H9 (cell line): ENCODE results near the gene SLC51A. TPM values are rescaled to one million over a fixed set of nuclear protein-coding genes. Genes with fewer than 3 reads are reported as not detected.
"Not testable (repeated sequence)": the region's sequence is repeated elsewhere in the genome, so short reads cannot be mapped to it uniquely, and the experiment has no call there.

Source experiments
- DNase-seq: peaks from one replicate; pipeline ENCODE4 v3.0.0-alpha.2; 2017
- H2AFZ ChIP-seq: one replicate; pipeline ENCODE4 v1.6.1; 2013; ENCODE audit warnings: mild to moderate bottlenecking, low read length, control low read depth, moderate library complexity
- H2AK5ac ChIP-seq: 2 replicates; pipeline ENCODE4 v1.6.1; 2013; ENCODE audit warnings: low read length, control low read depth, mixed read lengths; ENCODE audit not compliant: insufficient read length
- H2BK120ac ChIP-seq: one replicate; pipeline ENCODE4 v1.6.1; 2013; ENCODE audit warnings: low read depth, mild to moderate bottlenecking, low read length, control low read depth, inconsistent platforms; ENCODE audit not compliant: poor library complexity, severe bottlenecking
- H2BK12ac ChIP-seq: 2 replicates; pipeline ENCODE4 v1.6.1; 2013; ENCODE audit warnings: low read length, control low read depth, mixed read lengths, low read depth; ENCODE audit not compliant: insufficient read length
- H2BK15ac ChIP-seq: 2 replicates; pipeline ENCODE4 v1.6.1; 2013; ENCODE audit warnings: low read depth, low read length, control low read depth
- H2BK20ac ChIP-seq: one replicate; pipeline ENCODE4 v1.6.1; 2013; ENCODE audit warnings: low read depth, mild to moderate bottlenecking, low read length, control low read depth, inconsistent platforms; ENCODE audit not compliant: poor library complexity, severe bottlenecking
- H2BK5ac ChIP-seq: 2 replicates; pipeline ENCODE4 v1.6.1; 2013; ENCODE audit warnings: low read length, control low read depth, mixed read lengths; ENCODE audit not compliant: insufficient read length
- H3K14ac ChIP-seq: 2 replicates; pipeline ENCODE4 v1.6.1; 2013; ENCODE audit warnings: low read length, control low read depth; ENCODE audit not compliant: insufficient read depth
- H3K18ac ChIP-seq: 2 replicates; pipeline ENCODE4 v1.6.1; 2013; ENCODE audit warnings: low read depth, mild to moderate bottlenecking, mixed read lengths, low read length, control low read depth; ENCODE audit not compliant: insufficient read length
- H3K23ac ChIP-seq: 2 replicates; pipeline ENCODE4 v1.6.1; 2013; ENCODE audit warnings: low read length, control low read depth, mixed read lengths, low read depth; ENCODE audit not compliant: insufficient read length
- H3K23me2 ChIP-seq: 2 replicates; pipeline ENCODE4 v1.6.1; 2013; ENCODE audit warnings: low read depth, mild to moderate bottlenecking, mixed read lengths, low read length, control low read depth; ENCODE audit not compliant: insufficient read length, poor library complexity, severe bottlenecking
- H3K27ac ChIP-seq: 2 replicates; pipeline ENCODE4 v1.5.1; 2013; ENCODE audit warnings: low read length, control low read depth, mixed read lengths, low read depth; ENCODE audit not compliant: insufficient read length
- H3K27me3 ChIP-seq: 2 replicates; pipeline ENCODE4 v1.6.1; 2013; ENCODE audit warnings: low read length, control low read depth, inconsistent platforms; ENCODE audit not compliant: insufficient read depth
- H3K4ac ChIP-seq: 2 replicates; pipeline ENCODE4 v1.6.1; 2013; ENCODE audit warnings: low read depth, mild to moderate bottlenecking, control low read depth, inconsistent platforms, low read length, moderate library complexity
- H3K4me1 ChIP-seq: 2 replicates; pipeline ENCODE4 v1.6.1; 2013; ENCODE audit warnings: low read length, control low read depth, inconsistent platforms; ENCODE audit not compliant: insufficient read depth
- H3K4me2 ChIP-seq: 2 replicates; pipeline ENCODE4 v1.6.1; 2013; ENCODE audit warnings: low read length, control low read depth, mixed read lengths; ENCODE audit not compliant: insufficient read length, insufficient read depth
- H3K56ac ChIP-seq: 2 replicates; pipeline ENCODE4 v1.6.1; 2013; ENCODE audit warnings: low read depth, mild to moderate bottlenecking, mixed read lengths, low read length, control low read depth; ENCODE audit not compliant: insufficient read length
- H3K79me1 ChIP-seq: 2 replicates; pipeline ENCODE4 v1.6.1; 2013; ENCODE audit warnings: low read depth, mild to moderate bottlenecking, moderate library complexity, low read length, control low read depth, inconsistent platforms; ENCODE audit not compliant: insufficient read depth, poor library complexity, severe bottlenecking
- H3K79me2 ChIP-seq: 2 replicates; pipeline ENCODE4 v1.6.1; 2013; ENCODE audit warnings: low read length, control low read depth, inconsistent platforms; ENCODE audit not compliant: insufficient read depth
- H3K9ac ChIP-seq: 2 replicates; pipeline ENCODE4 v1.6.1; 2013; ENCODE audit warnings: low read length, control low read depth, mixed read lengths; ENCODE audit not compliant: insufficient read length; ENCODE audit errors: extremely low read depth
- H3K9me3 ChIP-seq: one replicate; pipeline ENCODE4 v1.6.1; 2013; ENCODE audit warnings: low read depth, low read length, inconsistent platforms; ENCODE audit not compliant: control insufficient read depth
- H3T11ph ChIP-seq: one replicate; pipeline ENCODE4 v1.6.1; 2013; ENCODE audit warnings: mild to moderate bottlenecking, low read length, control low read depth, inconsistent platforms
- H4K20me1 ChIP-seq: one replicate; pipeline ENCODE4 v1.6.1; 2013; ENCODE audit not compliant: control insufficient read depth, insufficient read length, insufficient read depth
- H4K5ac ChIP-seq: 2 replicates; pipeline ENCODE4 v1.6.1; 2013; ENCODE audit warnings: low read depth, mild to moderate bottlenecking, mixed read lengths, low read length, control low read depth; ENCODE audit not compliant: insufficient read length
- H4K8ac ChIP-seq: replicated peaks from 2 replicates; pipeline ENCODE4 v1.6.1; 2013; ENCODE audit warnings: low read length, control low read depth, mixed read lengths, low read depth; ENCODE audit not compliant: insufficient read length
- H4K91ac ChIP-seq: 2 replicates; pipeline ENCODE4 v1.6.1; 2013; ENCODE audit warnings: low read depth, mild to moderate bottlenecking, moderate library complexity, mixed read lengths, low read length, control low read depth; ENCODE audit not compliant: insufficient read length
- H3K27ac Mint-ChIP-seq, 3 experiments: 2 replicates in 2 of 3; 3 replicates in 1 of 3; pipeline ENCODE4 v1.8.0; 2020 to 2021; ENCODE audit warnings: mixed read lengths in 3 of 3, mild to moderate bottlenecking in 1 of 3, moderate library complexity in 1 of 3
- H3K27me3 Mint-ChIP-seq: 2 replicates; pipeline ENCODE4 v1.8.0; 2021; ENCODE audit warnings: low read depth, mild to moderate bottlenecking, moderate library complexity, mixed read lengths
- H3K36me3 Mint-ChIP-seq, 3 experiments: 2 replicates in 2 of 3; 3 replicates in 1 of 3; pipeline ENCODE4 v1.8.0; 2020 to 2021; ENCODE audit warnings: low read depth in 3 of 3, mixed read lengths in 3 of 3; ENCODE audit not compliant: insufficient read depth in 1 of 3
- H3K4me1 Mint-ChIP-seq, 2 experiments: 2 replicates each; pipeline ENCODE4 v1.8.0; 2020; ENCODE audit warnings: mixed read lengths in 2 of 2
- H3K4me3 Mint-ChIP-seq, 2 experiments: 2 replicates in 1 of 2; 3 replicates in 1 of 2; pipeline ENCODE4 v1.8.0; 2020 to 2021; ENCODE audit warnings: mild to moderate bottlenecking in 2 of 2, mixed read lengths in 2 of 2, moderate library complexity in 1 of 2
- H3K9me3 Mint-ChIP-seq, 2 experiments: 2 replicates in 1 of 2; 3 replicates in 1 of 2; pipeline ENCODE4 v1.8.0; 2020; ENCODE audit warnings: mild to moderate bottlenecking in 2 of 2, mixed read lengths in 2 of 2, moderate library complexity in 1 of 2
- CTCF ChIP-seq: fragments of 200-600 bp; sonication (generic); conservative IDR thresholded peaks from 3 replicates; pipeline ENCODE4 v1.8.0; 2021; ENCODE audit warnings: antibody characterized with exemption, mild to moderate bottlenecking
- WGBS: extraction: QIAGEN DNeasy Blood & Tissue Kit; methylation state at CpG from one replicate; pipeline ENCODE4 v1.1.7; 2013; ENCODE audit warnings: missing lambda C conversion rate, low lambda C conversion rate, mixed read lengths; ENCODE audit not compliant: insufficient read length; ENCODE audit errors: extremely low coverage; 5-methylcytosine and 5-hydroxymethylcytosine counted together
- total RNA-seq: library from RNA; stranded (reverse); gene quantifications from 2 replicates; pipeline ENCODE4 v1.2.1, GENCODE V29; 2021

Gene SLC51A
- total RNA-seq, 1 experiment from 2014 or later: 5.6 TPM

GRCh38 chr3:196169836-196170240 is 46.5 kb upstream of the SLC51A start:
- Histone ChIP-seq H2BK12ac (no peak overlapping the region), H4K8ac (no peak overlapping the region), H2BK15ac (no peak overlapping the region), H3K27me3 (no peaks in the 10 kb centered on the region), H3K4ac (no peak overlapping the region), H3K14ac (no peak overlapping the region), H4K91ac (no peak overlapping the region), H2BK120ac (no peak overlapping the region), H3K27ac (no peak overlapping the region), H3K79me1 (no peaks in the 10 kb centered on the region), H3T11ph (no peak overlapping the region), H3K79me2 (no peaks in the 10 kb centered on the region), H3K23ac (no peak overlapping the region), H2BK5ac (no peak overlapping the region), H2AFZ (no peak overlapping the region), H3K56ac (no peak overlapping the region), H3K9ac (no peak overlapping the region), H2BK20ac (no peak overlapping the region), H3K4me1 (no peaks in the 10 kb centered on the region), H4K5ac (no peak overlapping the region), H3K23me2 (no peaks in the 10 kb centered on the region), H4K20me1 (no peaks in the 10 kb centered on the region), H3K4me2 (no peak overlapping the region), H2AK5ac (no peak overlapping the region), H3K9me3 (no peaks in the 10 kb centered on the region), H3K18ac (no peak overlapping the region)
- no peak for TF ChIP-seq CTCF
- H3K4me3 Mint-ChIP-seq: no peak overlapping the region
- H3K27ac Mint-ChIP-seq: no peak overlapping the region
- peaks cover 0 to 4% of the 10 kb centered on the region in 2 experiments; a peak in 2 of 5 replicates for H3K9me3 Mint-ChIP-seq
- no peaks in the 10 kb centered on the region for H3K27me3 Mint-ChIP-seq
- peaks cover 0 to 3% of the 10 kb centered on the region in 2 experiments; a peak in 2 of 4 replicates for H3K4me1 Mint-ChIP-seq
- no CpG with 5 or more reads among the region's 5 CpGs for WGBS
- DNase-seq: no peak
- H3K36me3 Mint-ChIP-seq: no peaks in the 10 kb centered on the region

- H4K8ac ChIP-seq, H2BK20ac ChIP-seq, H3K9ac ChIP-seq, H4K20me1 ChIP-seq, H3K56ac ChIP-seq, H2AK5ac ChIP-seq, H2BK120ac ChIP-seq, H4K91ac ChIP-seq, H3K4me1 Mint-ChIP-seq, H3K18ac ChIP-seq, H3T11ph ChIP-seq, H3K27ac ChIP-seq, H3K4me1 ChIP-seq, H2BK5ac ChIP-seq, H3K27ac Mint-ChIP-seq, H3K27me3 Mint-ChIP-seq, H3K36me3 Mint-ChIP-seq, H3K4me2 ChIP-seq, H3K9me3 Mint-ChIP-seq, H3K4ac ChIP-seq, H3K79me2 ChIP-seq, H2BK12ac ChIP-seq, H3K14ac ChIP-seq, H2BK15ac ChIP-seq, H3K27me3 ChIP-seq, H3K4me3 Mint-ChIP-seq, H3K9me3 ChIP-seq, H4K5ac ChIP-seq, H3K23me2 ChIP-seq, DNase-seq, H2AFZ ChIP-seq, H3K79me1 ChIP-seq, H3K23ac ChIP-seq: not testable (repeated sequence)
- no CpG with 5 or more reads among the region's 12 CpGs for WGBS
These were observed 46.0 kb upstream of the SLC51A start for GRCh38 chr3:196170296-196170695.
